Measurements from ENCODE around the gene EIF3D. TPM values are rescaled to one million over a fixed set of nuclear protein-coding genes. Genes with fewer than 3 reads are reported as not detected.

EIF3D gene
- total and polyA plus RNA-seq, 3 donors from 2014 or later, result 150 to 176 (median 163) TPM

- no peak for TF ChIP-seq POLR2A (IDR thresholded peaks at IDR 0.05)
- Histone ChIP-seq H3K9me3 (no peaks in the 10 kb centered on the region), H3K27ac (no peak overlapping the region), H3K4me3 (no peak overlapping the region), H3K4me1 (peaks cover 19% of the 10 kb centered on the region), H3K27me3 (no peaks in the 10 kb centered on the region), H3K36me3 (ENCODE audit: low read depth, missing control alignments) (no peaks in the 10 kb centered on the region)
- DNase-seq, result peak; percentile 38
- 71 to 76% methylated on average over 12 to 16 of the region's 16 CpGs for WGBS, 2 donors
- intact Hi-C loops (cut with DNase I; ENCODE audit: low total_unique reads), result no loop called here
Measured at GRCh38 chr22:36461665-36462649, 67.0 kb downstream of the EIF3D start.

Other genes starting within 250 kb of the EIF3D start
- gene MYH9, start 141.2 kb downstream of the EIF3D start, total RNA-seq, result 100 to 1,000 TPM; 141 to 146 TPM
- 129 TPM for gene MYH9, start 141.2 kb downstream of the EIF3D start, polyA plus RNA-seq (ENCODE audit: insufficient read depth, low read depth, low replicate concordance)
- gene TXN2, start 47.5 kb downstream of the EIF3D start, total RNA-seq, result 100 to 1,000 TPM in 1 of 2 donors, 10 to 100 TPM in 1; 92.4 to 141 TPM
- gene TXN2, start 47.5 kb downstream of the EIF3D start, polyA plus RNA-seq (ENCODE audit: insufficient read depth, low read depth, low replicate concordance), result 95.6 TPM
- gene FOXRED2, start 22.1 kb downstream of the EIF3D start, total RNA-seq, result 10 to 100 TPM; 23.8 to 34.6 TPM
- gene FOXRED2, start 22.1 kb downstream of the EIF3D start, polyA plus RNA-seq (ENCODE audit: insufficient read depth, low read depth, low replicate concordance), result 17.7 TPM
- gene CACNG2, start 174.6 kb upstream of the EIF3D start, total RNA-seq, result under 1 TPM in 1 of 2 donors, not detected in 1; 0.19 TPM
- not detected for gene CACNG2, start 174.6 kb upstream of the EIF3D start, polyA plus RNA-seq (ENCODE audit: insufficient read depth, low read depth, low replicate concordance)
- gene IFT27, start 247.0 kb upstream of the EIF3D start, total RNA-seq, result 10 to 100 TPM; 28.2 to 32.4 TPM
- 56.3 TPM for gene IFT27, start 247.0 kb upstream of the EIF3D start, polyA plus RNA-seq (ENCODE audit: insufficient read depth, low read depth, low replicate concordance)